Left forelimb (tissue), 1 donor: ENCODE measurements around the gene RAP1GDS1.
"Not testable (repeated sequence)": the region's sequence is repeated elsewhere in the genome, so short reads cannot be mapped to it uniquely, and the experiment has no call there.

Experiments
- DNase-seq: peaks from one replicate; pipeline ENCODE4 v3.0.0-alpha.2; 2018; ENCODE audit warnings: low spot score

Gene RAP1GDS1

DNA sequence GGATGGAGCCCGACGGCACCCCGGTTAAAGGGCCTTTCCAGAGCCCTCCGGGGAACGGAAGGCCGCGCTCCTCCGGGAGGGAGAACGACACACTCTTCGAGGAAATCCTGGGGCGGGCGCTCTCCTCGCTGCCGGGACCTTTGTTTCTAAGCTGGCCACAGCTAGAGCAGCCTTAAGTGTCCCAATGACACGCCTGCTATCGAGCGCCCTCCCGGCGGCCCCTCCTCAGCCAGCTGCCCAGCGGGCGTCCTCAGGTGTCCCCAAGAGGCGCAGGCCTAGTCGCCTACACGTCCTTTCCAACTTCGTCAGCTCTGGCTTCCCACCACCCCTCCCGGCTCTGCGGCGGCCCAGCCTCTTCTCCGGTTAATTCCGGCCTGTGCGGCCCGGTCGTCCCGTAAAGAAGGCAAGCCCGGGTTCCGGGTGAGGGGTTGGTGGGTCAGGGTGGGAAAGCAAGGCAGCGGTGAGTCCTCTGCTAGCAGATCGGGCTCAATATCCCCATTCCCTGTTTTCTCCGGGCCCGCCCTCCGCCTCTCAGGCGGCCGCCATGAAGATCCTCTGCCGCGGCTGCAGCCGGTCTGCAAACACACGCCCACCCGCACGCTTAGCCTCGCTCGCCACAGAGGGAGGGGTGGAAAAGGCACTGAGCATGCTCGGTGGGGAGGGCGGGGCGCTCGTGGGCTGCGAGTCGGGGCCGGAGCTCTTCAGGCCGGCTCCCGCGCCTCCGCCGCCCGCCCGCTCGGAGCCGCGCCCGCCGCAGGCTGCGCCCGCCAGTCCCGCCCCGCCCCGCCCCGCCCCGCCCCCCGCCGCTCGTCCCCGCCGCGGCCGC is at the start of gene RAP1GDS1:
RAP1GDS1 (plus strand) TSS at position 806 of the 826 bp plus-strand sequence. CDS start 182 bp downstream, outside the sequence.
- peak; percentile 97 for DNase-seq

DNA sequence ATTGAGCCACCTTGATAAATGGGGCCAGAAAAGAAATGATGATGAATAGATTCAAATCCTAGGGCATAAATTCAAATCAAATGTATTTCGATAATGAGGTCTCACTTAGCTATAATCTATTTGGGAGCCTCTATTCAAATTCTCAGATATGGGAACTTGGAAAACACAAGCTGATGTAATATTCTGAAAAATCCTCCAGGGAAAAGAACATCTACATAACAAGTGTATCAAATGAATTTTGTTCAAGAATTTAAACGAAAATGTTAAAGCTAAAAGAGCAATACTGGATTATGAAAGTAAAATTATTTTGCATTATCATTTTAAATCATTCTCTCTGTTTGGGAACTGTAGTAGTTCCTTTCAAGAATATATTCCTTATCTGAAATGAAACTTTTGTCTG is 38.9 kb upstream of the RAP1GDS1 start:
- DNase-seq, result no peak

DNA sequence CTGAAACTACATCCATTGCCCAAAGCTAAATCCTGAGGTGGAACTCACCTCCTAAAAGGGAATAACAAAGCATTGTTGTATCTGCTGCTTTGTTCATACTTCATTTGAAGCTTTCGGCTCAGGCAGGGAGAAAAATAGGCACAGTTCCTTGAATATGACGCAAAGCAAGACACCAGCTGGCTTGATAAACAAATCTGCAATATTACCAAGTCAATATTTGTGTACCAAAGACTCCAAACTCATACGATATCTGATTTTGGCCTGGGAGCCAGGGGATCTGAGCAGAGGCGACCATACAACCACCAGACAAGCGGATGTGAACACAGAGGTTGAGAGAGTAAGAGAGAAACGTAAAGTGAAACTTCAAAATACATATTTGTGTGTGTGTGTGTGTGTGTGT is 34.8 kb upstream of the RAP1GDS1 start:
- no peak for DNase-seq

DNA sequence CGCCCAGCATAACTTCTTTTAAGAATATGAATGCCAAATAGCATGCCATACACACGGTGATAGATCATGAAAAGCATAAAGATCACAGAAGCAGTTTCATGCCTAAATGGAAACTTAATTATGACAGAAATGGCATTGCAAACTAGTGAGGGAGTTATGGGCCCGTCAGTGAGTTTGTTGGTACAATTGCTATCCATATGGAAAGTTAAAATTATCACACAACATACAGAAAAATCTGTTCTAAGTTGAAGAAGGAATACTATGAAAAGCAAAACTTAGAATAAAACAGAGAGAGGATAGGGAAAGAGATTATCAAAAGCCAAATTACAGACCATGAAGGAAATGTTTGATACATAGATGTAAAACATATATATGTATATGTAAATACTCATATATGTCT is 30.2 kb upstream of the RAP1GDS1 start:
- DNase-seq, result no peak

DNA sequence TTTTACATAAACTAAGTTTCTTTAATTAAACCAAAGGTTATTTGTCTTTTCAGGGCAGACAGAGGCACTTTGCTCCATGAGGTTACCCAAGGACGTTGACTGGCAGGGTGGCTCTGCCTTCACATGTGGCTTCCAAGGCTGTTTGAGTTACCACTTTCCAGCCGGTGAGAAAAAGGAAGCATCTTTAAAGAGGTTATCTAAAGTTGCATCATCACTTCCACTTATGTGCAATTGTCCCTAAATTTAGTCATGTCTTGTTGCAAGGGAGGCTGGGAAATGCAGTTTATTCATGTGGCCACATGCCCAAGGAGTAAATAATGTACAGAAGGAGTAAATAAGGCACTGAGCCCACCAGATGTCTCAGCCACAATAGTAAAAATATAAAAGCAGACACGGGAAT is 29.0 kb upstream of the RAP1GDS1 start:
- no peak for DNase-seq

DNA sequence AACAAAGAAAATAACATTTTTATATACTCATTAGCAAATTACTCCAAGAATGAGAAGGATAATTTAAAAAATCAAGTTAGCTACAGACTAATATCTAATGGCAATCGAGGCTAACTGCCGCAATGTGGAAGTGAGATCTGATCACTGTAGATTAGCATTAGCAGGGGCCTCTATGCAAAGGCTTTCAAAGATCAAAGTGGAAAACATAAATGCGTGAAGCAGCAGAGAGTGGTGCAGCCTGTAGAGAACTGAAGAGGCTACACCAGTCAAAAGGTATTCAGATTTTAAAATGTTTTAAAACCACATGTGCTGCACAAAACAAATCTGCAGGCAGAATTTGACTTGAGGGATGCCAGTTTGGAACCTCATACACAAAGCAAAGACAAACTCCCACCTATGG is 24.0 kb upstream of the RAP1GDS1 start:
- no peak for DNase-seq

- DNase-seq, result no peak
These were observed 19.1 kb upstream of the RAP1GDS1 start for GRCh38 chr4:98242063-98242462.

GRCh38 chr4:98242538-98242937 is 18.6 kb upstream of the RAP1GDS1 start:
- no peak for DNase-seq

DNA sequence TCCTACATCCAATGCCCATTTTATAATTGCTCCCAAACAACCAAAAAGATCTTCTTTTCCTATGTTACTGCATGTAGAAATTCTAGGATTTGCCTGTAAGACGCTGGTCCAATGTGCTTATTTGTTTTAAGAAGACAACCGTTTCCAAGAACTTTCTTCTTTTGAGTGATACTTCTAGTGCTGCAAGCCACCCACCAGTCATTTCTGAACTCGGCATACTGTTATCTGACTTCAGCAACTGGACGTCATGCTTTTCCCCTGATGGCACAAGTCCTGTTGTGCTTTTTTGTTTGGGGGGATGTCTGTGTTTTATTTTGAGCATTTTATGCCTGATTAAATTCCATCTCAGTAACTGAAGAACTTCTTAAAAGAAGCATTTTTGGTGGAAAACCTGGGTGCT is 16.0 kb upstream of the RAP1GDS1 start:
- no peak for DNase-seq

DNA sequence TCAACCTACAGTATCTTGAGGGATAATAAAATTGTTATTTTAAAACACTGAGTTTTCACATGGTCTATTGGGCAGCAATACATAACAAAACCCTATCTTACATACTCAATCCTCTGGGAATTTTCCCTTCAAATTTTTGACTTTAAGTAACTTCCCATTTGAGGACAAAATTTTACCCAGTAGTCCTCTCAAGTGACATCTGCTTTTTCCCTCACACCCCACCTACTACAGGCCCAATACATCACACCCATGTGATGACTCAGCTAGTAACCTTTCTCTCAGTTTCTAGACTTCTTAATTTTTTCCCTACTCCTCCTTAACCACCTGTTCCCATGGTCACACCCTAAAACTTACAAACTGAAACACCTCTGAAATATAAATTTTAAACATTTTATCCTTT is 12.2 kb upstream of the RAP1GDS1 start:
- no peak for DNase-seq

- no peak for DNase-seq
These were observed 11.4 kb upstream of the RAP1GDS1 start for GRCh38 chr4:98249831-98250230.

DNA sequence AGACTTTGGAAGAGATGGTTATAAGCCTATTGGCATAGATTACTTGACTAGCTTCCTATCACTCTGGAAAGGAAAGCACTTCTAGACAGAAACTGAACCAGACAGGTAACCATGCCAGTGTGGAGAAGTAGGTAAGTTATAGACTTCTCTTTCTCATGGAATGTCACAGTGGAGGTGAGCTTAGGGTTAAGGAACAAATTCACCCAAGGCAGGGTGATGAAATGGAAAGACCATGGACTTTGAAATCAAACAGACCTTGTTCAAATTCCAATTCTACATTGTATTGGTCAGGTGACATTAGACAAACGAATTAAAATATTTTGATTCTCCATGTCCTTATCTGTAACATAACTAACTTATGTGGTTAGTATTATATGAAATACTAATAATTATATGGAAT is 7.7 kb upstream of the RAP1GDS1 start:
- no peak for DNase-seq

- no peak for DNase-seq
These were observed 1.1 kb upstream of the RAP1GDS1 start for GRCh38 chr4:98260047-98260578.

- peak; percentile 74 for DNase-seq
These were observed 464 bp downstream of the RAP1GDS1 start for GRCh38 chr4:98261405-98262291.

DNA sequence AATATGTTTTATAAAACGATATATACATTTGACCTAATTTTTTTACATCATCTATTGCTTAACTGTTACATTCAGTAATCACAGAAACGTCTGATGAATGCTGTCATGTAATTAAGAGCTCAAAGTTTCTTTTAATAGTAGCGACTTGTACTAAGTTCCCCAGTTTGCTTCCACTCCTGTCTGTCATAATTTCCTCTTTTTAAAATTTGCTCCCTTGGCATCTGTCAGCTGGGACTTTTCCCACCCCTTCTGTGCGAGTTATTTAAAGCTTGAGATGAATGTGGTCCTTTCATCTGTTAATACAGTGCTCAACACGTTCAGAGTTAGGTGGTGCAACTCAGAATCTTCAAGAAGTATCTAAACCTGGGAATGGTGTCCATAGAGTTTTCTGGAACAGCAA is 1.2 kb downstream of the RAP1GDS1 start:
- no peak for DNase-seq

- no peak for DNase-seq
These were observed 6.3 kb downstream of the RAP1GDS1 start for GRCh38 chr4:98267498-98267897.

DNA sequence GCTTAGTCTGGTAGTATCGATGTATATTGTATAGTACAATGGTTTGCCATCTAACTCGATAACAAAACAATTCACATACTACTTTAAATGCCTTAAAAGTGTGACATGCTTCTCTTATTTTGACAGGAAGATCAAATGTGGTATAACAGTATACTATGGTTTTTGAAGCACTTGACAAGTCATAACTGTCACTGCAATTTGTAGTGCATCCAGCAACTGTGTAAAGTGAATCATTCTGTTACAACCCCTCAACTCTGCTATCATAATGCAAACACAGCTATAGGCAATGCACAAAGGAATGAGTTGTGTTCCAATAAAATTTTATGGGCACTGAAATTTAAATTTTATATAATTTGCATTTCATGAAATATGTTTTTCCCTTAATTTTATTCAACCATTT is 14.0 kb downstream of the RAP1GDS1 start:
- DNase-seq, result no peak

- no peak for DNase-seq
These were observed 22.3 kb downstream of the RAP1GDS1 start for GRCh38 chr4:98283219-98284189.

- no peak for DNase-seq
These were observed 23.5 kb downstream of the RAP1GDS1 start for GRCh38 chr4:98284640-98285046.

GRCh38 chr4:98285676-98286075 is 24.5 kb downstream of the RAP1GDS1 start:
- no peak for DNase-seq

GRCh38 chr4:98287328-98287727 is 26.1 kb downstream of the RAP1GDS1 start:
- DNase-seq, result no peak

DNA sequence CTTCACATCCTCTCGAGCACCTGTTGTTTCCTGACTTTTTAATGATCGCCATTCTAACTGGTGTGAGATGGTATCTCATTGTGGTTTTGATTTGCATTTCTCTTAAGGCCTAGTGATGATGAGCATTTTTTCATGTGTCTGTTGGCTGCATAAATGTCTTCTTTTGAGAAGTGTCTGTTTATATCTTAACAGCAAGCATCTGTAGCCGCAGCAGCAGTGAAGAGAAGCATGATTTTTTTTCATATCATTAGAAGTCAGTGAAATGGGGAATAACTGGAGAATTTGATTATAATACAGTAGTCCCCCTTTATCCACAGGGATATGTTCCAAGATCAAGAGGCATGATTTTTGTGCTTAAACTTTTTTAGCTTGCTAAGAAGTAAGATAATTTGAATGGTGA is 27.5 kb downstream of the RAP1GDS1 start:
- DNase-seq, result not testable (repeated sequence)
